Left lung (tissue), 10 donors: Measurements from ENCODE around the gene INSYN2A. TPM values are rescaled to one million over a fixed set of nuclear protein-coding genes. Genes with fewer than 3 reads are reported as not detected.
A peak's percentile ranks its signal among the peaks of the same experiment; 100 is the strongest.

Experiments
- ATAC-seq: fragments of 200-7000 bp; cut with Tn5 transposase; one replicate; pipeline ENCODE4 v1.9.1; 2020; ENCODE audit warnings: moderate library complexity
- DNase-seq, 4 donors: peaks; one replicate each; pipeline ENCODE4 v3.0.0-alpha.2; 2013 to 2020
- H3K27ac ChIP-seq, 2 donors: fragments of 200-600 bp; sonication (generic) in 1 of 2; one replicate each; pipeline versions ENCODE4 v1.5.0 to v1.8.0; 2020 to 2021
- H3K27me3 ChIP-seq, 2 donors: fragments of 200-600 bp; sonication (generic) in 1 of 2; one replicate each; pipeline versions ENCODE4 v1.5.0 to v1.8.0; 2020 to 2021
- H3K36me3 ChIP-seq, 2 donors: fragments of 200-600 bp; sonication (generic) in 1 of 2; one replicate each; pipeline versions ENCODE4 v1.5.0 to v1.8.0; 2020 to 2021
- H3K4me1 ChIP-seq, 2 donors: fragments of 200-600 bp; one replicate each; pipeline ENCODE4 v1.8.0; 2021
- H3K4me3 ChIP-seq, 2 donors: fragments of 200-600 bp; sonication (generic) in 1 of 2; one replicate each; pipeline versions ENCODE4 v1.5.0 to v1.8.0; 2020 to 2021; ENCODE audit warnings: mild to moderate bottlenecking in 1 of 2
- H3K9me3 ChIP-seq, 2 donors: fragments of 200-600 bp; sonication (generic) in 1 of 2; one replicate each; pipeline versions ENCODE4 v1.5.0 to v1.8.0; 2020 to 2021
- CTCF ChIP-seq, 2 donors: fragments of 200-600 bp; sonication (generic) in 1 of 2; IDR thresholded peaks; one replicate each; pipeline versions ENCODE4 v1.5.0 to v1.8.0; 2021; ENCODE audit warnings: antibody characterized with exemption in 2 of 2
- intact Hi-C, 2 donors: fragments of 100-400 bp; cut with DNase I; formaldehyde crosslinking; loops; one replicate each; pipeline versions ENCODE4 v1.11.2 to v1.14.2; 2022
- polyA plus RNA-seq, 6 donors: library from polyadenylated mRNA; unstranded; fragments of 120-200 nt; gene quantifications; one replicate each; pipeline ENCODE4 v1.2.1, GENCODE V29; 2013; ENCODE audit not compliant: insufficient read length in 6 of 6
- total RNA-seq, 2 donors: library from RNA; stranded (reverse); fragmentation: NEBNext Ultra II Directional; extraction: Animal tissue kit (Norgen Biotek cat#: 25700); gene quantifications; one replicate each; pipeline ENCODE4 v1.2.1, GENCODE V29; 2021
- donor health status: DM: no; HTN: yes; CAD: no.
- donor health status: DM: no; HTN: no; CAD: no.

The INSYN2A gene
- total and polyA plus RNA-seq, 8 donors, result 0.10 to 2.5 (median 1.6) TPM

GRCh38 chr10:127198307-127198706, 1.9 kb upstream of the INSYN2A start:
- peaks cover 5 to 18% of the 10 kb centered on the region in 2 donors for H3K4me1 ChIP-seq
- H3K27me3 ChIP-seq, result peaks cover 9 to 48% of the 10 kb centered on the region in 2 donors
- H3K36me3 ChIP-seq, result no peaks in the 10 kb centered on the region
- no peaks in the 10 kb centered on the region for H3K9me3 ChIP-seq
- DNase-seq (no peak), ATAC-seq (no peak)
- intact Hi-C loops, result no loop called here
- H3K27ac ChIP-seq, result no peak overlapping the region
- TF ChIP-seq CTCF (IDR thresholded peaks at IDR 0.05), result no peak
- H3K4me3 ChIP-seq, result no peak overlapping the region

- H3K36me3 ChIP-seq, result no peaks in the 10 kb centered on the region
- H3K4me3 ChIP-seq, result no peak overlapping the region
- peaks cover 9 to 53% of the 10 kb centered on the region in 2 donors for H3K27me3 ChIP-seq
- H3K27ac ChIP-seq, result no peak overlapping the region
- DNase-seq (no peak), ATAC-seq (no peak)
- intact Hi-C loops, result no loop called here
- H3K9me3 ChIP-seq, result no peaks in the 10 kb centered on the region
- peaks cover 5 to 18% of the 10 kb centered on the region in 2 donors for H3K4me1 ChIP-seq
- TF ChIP-seq CTCF (IDR thresholded peaks at IDR 0.05), result no peak
Observed at GRCh38 chr10:127197154-127197432, 702 bp upstream of the INSYN2A start.

GRCh38 chr10:127195571-127196281, 665 bp downstream of the INSYN2A start:
- Histone ChIP-seq H3K4me1 (peaks cover 5 to 18% of the 10 kb centered on the region in 2 donors), H3K4me3 (peak overlapping the region; percentile 19 to 25), H3K9me3 (no peaks in the 10 kb centered on the region), H3K27me3 (peaks cover 9 to 53% of the 10 kb centered on the region in 2 donors), H3K27ac (no peak overlapping the region), H3K36me3 (no peaks in the 10 kb centered on the region)
- intact Hi-C loops, result no loop called here
- DNase-seq (no peak), ATAC-seq (peak; percentile 45)
- no peak for TF ChIP-seq CTCF (IDR thresholded peaks at IDR 0.05)

- peak; percentile 19 for ATAC-seq
Observed at GRCh38 chr10:127195041-127195506, 1.3 kb downstream of the INSYN2A start.

More at GRCh38 chr10:127195041-127195506, 1.3 kb downstream of the INSYN2A start:
- no peak for DNase-seq
- intact Hi-C loops, result no loop called here
- H3K4me1 ChIP-seq, result peaks cover 5 to 18% of the 10 kb centered on the region in 2 donors
- H3K9me3 ChIP-seq, result no peaks in the 10 kb centered on the region
- no peaks in the 10 kb centered on the region for H3K36me3 ChIP-seq
- H3K27ac ChIP-seq, result no peak overlapping the region
- peak overlapping the region in 1 of 2 donors; percentile 25 for H3K4me3 ChIP-seq
- TF ChIP-seq CTCF (IDR thresholded peaks at IDR 0.05), result no peak
- peaks cover 9 to 53% of the 10 kb centered on the region in 2 donors for H3K27me3 ChIP-seq
